GM21529 (cell line): ENCODE data around the gene BMP8B.
"Not testable (repeated sequence)": the region's sequence is repeated elsewhere in the genome, so short reads cannot be mapped to it uniquely, and the experiment has no call there.

Experiments used
- ATAC-seq: cut with Tn5 transposase; IDR thresholded peaks from one replicate; pipeline ENCODE4 v1.9.1; 2021; ENCODE audit not compliant: unreplicated experiment

Gene BMP8B

DNA sequence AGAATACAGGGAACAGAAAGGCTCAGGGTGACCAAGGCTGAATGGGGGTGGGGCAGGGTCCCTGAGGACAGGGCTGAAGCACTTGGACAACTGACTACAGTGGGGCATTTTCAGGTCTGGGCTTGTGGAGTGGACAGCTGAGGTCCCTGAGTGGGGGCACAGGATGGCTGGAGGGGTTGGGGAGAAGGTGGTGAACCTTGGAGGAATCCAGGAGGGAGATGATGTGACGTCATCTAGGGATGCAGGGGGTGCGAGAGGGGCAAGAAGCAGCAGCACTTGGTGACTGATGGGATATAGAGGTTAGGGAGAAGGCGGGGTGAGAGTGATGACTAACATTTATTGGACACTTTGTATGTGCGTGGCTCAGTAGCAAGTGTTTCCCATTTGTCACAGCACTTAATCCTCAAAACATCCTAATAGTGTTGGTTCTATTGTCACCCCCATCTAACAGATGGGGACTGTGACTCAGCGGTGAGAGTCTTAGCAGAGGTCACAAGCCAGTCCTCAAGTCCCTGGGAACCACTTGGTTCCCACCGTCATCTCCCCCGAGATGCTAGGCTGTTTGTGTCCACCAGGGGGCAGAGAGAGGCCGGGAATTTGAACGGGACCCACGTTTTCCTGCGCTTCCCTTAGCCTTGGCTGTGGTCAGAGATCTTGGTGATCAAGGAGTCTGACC, 27.9 kb upstream of the BMP8B start:
- ATAC-seq, result peak; percentile 47

DNA sequence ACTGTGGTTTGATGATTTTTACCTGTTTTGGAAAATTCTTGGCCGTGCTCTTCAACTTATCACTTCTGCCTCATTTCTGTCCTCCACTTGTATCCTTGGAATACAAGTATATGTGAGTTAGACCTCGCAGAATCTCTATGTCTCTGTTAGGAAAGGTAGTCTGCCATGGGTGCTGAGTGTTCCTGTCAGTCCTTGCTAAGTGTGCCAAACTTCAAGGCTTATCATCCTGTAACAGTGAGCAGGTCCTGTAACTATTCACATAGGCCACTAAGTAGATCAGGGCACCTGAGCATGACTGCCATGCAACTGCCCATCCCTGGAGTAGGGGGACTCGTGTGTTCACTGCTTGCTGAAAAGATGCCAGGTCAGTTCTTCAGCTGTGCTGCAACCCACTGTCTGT, 24.2 kb upstream of the BMP8B start:
- ATAC-seq, result no peak

DNA sequence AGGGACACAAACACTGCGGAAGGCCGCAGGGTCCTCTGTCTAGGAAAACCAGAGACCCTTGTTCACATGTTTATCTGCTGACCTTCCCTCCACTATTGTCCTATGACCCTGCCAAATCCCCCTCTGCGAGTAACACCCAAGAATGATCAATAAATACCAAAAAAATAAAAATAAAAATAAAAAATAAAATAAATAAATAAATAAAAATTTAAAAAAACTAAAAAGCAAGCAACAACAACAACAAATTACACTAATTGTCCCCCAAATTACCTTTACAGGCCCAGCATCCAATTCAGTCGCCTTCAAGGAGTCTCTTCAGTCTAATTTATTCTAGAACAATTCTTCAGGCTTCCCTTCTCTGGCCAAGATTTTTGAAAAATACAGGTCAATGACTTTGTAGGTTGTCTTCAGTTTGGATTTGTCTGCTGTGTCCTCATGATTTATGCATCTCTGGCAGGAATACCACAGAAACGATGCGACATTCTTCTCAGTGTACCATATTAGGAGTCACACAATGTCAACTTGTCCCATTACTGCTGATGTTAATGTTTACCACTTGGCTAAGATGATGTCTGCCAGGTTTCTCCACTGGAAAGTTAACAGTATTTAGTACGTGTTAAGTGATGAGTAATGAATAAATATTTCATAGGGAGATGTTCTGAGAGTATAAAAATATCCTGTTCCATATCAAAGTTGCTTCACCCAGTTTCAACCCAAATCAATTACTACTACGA, 20.3 kb upstream of the BMP8B start:
- ATAC-seq, result no peak

DNA sequence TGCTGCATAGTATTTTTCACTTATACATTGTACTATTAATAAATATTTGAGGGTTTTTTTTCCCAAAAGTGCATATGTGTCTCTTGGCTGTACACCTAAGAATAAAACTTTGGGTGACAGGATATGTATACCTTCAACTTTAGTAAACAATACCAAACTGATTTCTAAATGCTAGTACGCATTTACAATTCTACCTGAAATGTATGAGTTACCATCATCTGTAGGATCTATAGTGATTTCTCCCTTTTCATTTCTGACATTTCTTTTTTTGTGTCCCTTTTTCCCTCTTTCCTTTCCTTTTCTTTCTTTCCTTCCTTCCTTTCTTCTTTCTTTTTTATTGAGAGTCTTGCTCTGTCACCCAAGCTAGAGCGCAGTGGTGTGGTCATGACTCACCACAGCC, 16.7 kb upstream of the BMP8B start:
- ATAC-seq, result no peak

DNA sequence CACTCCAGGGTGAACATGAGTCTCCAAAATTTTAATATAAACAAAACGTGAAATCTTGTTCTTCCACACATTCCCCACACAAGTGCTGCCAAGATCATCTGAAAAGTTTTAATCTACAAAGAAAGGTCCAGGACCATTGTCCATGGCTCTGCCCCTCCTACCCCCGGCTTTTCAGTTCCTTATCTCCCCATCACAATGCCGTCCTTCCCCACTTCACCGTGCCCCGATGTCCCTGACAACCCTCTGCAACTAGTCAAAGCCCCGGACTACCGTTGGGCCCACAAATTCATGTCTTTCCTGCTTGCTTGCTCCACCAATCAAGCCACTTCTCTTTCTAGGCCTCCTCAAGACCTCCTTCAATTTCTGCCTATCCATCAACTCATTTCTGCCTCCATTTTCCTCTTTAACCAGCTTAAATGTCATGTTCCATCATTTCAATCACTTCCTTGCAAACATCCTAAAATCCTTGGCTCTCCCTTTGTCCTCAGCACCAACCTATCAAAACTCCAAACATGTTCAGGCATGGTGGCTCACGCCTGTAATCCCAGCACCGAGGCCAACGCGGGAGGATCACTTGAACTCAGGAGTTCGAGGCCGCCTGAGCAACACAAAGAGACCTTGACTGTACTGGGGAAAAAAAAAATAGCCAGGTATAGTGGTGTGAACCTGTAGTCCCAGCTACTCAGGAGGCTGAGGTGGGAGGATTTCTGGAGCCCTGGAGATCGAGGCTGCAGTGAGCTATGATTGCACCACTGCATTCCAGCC, 14.0 kb upstream of the BMP8B start:
- no peak for ATAC-seq

DNA sequence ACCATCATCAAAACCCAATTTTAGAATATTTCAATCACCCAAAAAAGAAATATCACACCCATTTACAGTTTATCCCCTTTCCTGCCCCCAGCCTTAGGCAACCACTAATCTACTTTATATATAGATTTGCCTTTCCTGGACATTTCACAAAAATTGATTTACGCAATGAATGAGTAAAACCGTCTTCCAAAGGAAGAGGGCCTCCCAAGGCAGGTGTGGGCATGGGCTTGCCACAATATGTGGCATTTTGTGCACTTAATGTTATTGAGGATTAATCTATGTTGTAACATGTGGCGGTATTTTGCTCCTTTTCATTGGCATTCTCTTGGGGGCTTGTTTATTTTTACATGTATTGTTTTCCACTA, 11.8 kb upstream of the BMP8B start:
- ATAC-seq, result no peak

DNA sequence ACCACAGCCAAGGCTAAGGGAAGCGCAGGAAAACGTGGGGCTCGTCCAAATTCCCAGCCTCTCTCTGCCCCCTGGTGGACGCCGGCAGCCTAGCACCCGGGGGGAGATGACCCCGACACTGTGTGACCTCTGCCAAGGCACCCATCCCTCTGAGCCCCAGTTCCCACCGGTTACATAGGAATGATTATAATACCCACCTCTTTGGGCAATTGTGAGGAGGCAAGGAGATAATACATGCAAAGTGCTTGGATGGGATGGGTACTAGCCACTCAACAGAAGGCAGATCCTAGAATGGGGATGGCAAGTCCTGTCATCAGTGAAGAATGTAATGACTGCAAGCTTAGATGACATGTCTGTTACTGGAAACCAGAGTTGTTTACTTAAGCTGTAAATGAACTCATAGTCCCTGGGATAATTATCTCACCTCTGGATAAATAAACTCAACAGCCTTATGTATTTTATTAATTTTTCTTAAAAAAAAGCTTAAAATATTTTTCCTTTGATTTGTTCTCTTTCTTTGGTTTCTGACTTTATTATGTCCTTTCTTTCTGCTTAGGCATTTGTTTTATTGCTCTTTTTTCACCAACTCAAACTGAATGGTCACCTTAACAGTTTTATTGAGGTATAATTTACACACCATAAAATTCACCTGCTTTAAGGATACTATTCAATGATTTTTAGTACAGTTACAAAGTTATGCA, 11.3 kb upstream of the BMP8B start:
- peak; percentile 71 for ATAC-seq

DNA sequence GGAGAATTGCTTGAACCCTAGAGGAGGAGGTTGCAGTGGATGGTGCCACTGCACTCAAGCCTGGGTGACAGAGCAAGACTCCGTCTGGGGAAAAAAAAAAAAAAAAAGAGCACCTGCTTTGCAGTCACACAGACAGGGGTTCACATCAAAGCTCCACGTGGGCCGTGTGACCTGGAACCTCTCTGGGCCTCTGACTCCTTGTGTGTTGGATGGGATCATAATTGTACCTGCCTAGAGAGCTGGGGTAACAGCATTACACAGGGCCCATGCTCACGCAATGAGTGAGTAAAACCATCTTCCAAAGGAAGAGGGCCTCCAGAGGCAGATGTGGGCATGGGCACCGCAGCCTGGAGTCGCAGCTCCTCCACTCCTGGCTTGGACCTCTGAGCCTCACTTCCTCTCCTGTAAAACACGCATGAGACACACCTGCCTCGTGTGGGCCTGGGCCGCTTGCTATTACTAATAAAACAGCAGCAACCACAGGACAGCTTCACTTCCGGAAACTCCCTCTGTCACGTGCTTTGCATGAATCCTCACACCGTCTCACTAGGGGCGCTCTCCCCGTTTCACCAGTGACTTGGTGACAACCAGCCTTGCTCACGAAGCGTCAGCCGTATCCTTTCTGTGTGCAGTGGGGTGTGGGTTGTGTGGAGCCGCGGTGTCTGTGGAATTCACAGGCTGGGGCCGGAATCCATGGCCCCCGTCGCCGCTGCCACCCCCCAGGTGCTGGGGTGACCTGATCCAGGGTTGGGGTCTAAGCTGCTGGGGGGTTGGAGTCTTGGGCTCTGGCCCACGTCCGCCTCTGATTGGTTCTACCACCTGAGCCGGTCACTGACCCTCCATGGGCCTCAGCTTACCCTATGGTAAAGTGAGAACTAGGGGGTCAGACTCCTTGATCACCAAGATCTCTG, 10.4 kb upstream of the BMP8B start:
- peak; percentile 82 for ATAC-seq

DNA sequence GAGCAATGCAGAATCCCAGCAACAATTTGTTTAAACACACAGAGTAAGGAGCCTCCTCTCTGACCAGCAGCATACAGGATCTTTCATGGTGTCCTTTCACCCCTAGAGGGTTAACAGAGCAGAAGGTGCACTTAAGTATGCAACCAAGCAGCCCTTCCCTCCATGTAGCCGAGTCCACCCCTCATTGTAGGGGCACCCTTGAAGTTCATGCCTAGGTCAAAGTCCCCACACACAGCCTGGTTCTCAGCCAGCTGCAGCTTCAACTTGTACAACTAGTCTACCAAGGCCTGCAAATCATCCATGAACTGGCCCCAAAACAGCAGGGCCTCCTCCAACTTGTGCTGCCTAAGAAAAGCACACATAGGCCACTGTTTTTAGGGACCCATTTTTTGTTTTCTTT, 7.0 kb upstream of the BMP8B start:
- ATAC-seq, result no peak

DNA sequence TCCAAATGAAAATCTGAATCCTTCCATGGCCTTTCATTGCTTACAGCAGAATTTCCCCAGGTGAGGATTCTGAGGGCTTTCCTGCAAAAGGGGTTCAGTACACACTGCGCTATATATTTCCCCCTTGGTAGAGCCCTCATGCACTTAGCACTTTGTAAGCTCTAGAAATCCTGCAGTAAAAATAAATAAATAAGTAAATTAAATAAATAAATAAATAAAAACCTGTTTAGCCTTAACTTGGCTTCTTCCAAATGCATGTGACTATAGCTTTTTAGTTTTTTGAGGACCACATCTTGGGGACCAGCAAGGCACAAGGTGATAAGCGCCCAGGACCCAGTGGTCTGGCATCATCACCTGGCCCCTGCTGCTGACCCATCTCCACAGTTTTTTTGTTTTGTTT, 3.2 kb upstream of the BMP8B start:
- no peak for ATAC-seq

DNA sequence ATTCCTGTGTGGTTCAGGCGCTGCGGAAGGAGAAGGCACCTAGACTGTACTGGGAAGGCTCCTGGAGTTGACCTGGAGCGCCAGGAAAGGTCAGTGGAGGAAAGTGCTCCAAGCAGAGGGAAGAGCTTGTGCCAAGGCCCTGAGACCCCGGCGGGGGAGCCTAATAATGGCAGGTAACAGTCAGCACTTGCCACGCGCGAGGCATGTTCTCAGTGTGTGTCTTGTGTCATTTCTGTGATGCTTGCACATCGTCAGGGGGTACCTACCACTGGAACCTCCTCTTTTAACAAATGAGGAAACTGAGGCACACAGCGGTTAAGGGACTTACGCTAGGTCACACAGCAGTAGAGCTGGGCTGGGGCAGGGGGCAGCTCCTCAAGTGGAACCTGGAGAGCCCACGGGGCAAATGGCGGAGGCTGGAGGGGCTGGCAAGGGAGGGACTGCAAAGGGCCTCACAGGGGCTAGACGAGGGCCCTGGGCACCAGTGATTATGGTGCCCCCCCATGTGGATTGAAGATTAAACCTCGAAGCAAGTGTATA, 976 bp upstream of the BMP8B start:
- ATAC-seq, result no peak

DNA sequence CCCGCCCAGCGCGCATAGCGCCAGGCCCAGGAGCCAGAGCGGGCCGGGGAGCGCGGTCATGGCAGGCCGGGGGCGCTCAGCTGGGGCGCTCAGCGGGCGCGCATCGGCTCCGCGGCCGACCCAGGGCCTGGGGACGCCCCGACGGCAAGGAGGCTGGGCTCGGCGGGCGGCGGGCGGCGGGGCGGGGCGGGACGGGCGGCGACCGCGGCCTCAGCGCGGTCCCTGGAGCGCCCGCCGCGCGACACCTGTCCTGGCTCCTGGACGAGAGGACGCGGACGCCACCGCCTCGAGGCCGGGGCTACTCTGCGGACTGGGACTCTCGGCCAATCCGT, 273 bp downstream of the BMP8B start:
- ATAC-seq, result no peak

DNA sequence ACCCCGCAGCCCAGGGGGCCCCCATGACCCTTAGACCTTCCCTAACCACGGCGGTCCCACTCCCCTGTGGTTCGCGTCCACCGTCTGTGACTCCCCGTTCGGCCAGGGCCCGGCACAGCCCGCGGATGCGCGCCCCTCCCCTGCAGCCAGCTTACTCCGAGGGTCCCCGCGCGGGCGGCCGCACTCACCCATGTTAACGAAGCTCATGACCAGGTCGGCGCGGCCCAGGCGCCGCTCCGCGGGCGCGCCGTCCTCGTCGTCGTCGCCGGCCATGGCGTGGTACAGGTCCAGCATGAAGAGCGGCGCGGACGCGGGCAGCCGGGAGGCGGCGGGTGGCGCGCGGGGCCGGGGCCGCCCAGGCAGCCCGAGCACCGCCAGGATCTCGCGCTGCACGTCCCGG, 701 bp downstream of the BMP8B start:
- ATAC-seq, result not testable (repeated sequence)

DNA sequence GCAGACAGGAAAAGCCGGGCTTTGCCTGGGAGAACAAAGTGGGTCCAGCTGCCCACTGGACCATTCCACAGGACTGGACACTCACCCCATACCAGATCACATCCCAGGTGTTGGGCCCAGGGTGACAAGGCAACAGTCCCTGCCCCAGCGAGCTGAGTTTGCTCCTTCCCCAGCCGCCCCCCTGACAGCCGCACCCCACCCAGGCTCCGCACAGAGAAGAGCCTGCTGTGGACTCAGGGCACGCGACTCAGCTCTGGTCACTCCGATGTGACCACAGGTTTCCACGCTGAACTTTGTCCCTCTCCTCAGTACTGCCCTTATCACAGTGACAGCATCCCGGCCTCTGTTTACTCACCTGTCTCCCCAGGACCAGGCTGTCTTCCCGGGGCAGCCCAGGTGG, 1.2 kb downstream of the BMP8B start:
- no peak for ATAC-seq

DNA sequence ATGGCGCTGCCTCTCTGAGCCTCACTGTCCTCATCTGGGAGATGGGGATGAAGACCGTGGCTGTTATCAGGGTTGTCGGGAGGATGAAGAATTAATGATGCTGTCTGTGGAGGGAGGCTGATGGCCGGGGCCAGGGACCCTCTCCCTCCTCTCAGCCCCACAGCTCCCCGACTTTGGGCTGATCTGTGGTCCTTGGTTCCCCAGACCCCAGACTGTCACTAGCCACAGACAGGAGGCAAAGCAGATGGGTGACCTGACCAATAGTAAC, 1.6 kb downstream of the BMP8B start:
- ATAC-seq, result not testable (repeated sequence)

DNA sequence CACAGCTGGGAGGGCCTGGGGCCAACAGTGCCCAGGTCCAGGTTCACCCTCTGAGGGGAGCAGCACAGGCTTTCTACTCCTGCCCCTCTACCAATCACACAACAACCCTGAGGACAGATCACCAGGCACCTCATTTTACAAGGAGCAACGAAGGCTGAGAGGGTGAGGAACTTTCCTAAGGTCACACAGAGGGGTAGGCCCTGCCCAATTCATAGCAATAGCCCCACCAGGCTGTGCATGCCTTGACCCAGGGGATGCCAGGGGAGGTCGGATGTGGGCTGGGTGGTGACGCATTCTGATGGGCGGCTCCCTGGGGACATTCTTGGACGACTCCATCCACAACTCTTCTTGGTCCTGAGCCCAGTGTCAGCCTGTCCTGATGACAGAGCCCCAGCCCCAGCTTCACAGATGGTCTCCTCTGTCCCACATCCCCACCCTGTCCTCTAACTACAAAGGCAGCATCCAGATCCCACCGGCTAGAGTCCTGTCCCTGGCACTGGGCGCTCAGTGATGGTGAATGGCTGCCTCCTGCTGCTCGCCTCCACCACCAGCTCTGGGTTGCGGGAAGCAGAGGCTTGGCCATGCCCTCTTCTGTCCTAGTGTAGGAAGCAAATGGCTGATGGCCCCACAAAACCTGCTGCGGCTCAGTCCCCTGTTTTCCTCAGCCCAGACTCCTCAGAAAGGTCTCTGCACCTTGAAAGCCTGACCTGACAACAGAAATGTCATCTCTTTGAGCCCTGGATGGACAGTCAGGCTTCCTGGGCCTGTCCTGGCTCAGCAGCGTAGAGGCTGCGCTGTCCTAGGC, 2.2 kb downstream of the BMP8B start:
- ATAC-seq, result not testable (repeated sequence)

DNA sequence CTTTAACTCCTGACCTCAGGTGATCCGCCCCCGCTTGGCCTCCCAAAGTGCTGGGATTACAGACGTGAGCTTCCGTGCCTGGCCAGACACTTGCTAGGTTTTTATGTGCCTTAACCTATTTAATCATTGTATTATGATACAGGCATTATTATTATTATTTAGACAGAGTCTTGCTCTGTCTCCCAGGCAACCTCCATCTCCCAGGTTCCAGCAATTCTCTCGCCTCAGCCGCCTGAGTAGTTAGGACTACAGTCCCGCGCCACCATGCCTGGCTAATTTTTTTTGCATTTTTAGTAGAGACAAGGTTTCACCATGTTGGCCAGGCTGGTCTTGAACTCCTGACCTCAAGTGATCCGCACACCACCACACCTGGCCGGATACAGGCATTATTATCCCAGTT, 6.0 kb downstream of the BMP8B start:
- ATAC-seq, result not testable (repeated sequence)

DNA sequence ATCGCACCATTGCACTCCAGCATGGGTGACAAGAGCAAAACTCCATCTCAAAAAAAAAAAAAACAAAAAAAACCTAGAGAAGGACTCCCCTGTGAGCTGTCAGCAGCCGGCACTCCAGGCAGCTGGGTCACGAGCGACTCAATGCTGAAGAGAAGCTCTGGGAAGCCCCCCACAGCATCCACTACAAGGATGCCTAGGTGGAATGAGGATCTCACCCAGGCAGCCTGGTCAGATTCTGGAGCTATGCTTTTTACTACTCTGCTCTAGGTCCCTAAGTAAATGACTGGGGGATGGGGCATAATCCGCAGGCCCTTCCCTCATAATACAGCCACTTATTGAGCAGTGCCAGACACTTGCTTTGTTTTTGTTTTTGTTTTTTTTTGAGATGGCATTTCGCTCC, 6.6 kb downstream of the BMP8B start:
- no peak for ATAC-seq

DNA sequence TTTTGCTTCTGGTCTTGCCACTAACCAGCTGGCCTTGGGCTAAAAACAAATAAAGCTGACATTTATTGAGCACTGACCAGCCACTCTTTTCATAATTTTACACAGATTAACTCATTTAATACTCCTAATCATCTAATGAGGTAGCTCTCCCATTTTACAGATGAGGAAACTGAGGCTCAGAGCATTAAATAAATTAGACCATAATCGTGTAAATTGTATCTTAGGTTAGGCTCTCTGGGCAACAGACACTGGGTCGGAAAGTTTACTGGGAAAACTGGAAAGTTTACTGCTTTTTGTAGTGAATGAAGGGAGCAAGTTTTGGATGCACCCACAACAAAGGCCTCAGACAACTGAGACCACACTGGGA, 7.3 kb downstream of the BMP8B start:
- no peak for ATAC-seq

DNA sequence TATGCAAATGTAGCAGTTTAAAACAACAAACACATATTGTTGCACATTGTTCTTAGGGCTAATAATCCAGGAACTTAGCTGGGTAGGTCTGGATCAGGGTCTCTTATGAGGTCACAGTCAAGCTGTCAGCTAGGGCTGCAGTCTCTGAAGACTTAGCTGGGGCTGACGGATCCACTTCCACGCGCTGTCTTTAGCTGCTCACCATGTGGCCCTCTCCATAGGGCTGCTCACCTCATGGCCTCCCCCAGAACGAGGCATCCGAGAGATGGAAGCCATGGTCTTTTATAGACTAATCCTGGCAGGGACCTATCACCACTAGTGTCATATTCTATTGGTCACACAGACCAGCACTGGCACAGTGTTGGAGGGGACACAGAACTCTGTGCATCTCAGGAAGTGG, 8.8 kb downstream of the BMP8B start:
- ATAC-seq, result no peak
